ENCODE measurements around the gene EMX1.
A peak's percentile ranks its signal among the peaks of the same experiment; 100 is the strongest.

Gene EMX1

GRCh38 chr2:72917138-72917876 lies at the start of gene EMX1:
Gene EMX1 (plus strand): TSS chr2:72917519. CDS start chr2:72917853, 334 bp downstream.
- in situ Hi-C loops (cut with MboI; ENCODE audit: low pct_unique_long_range_greater_than_20kb, low sequenced_read_pairs, unreplicated experiment), result no loop called here
- no peak for TF ChIP-seq CTCF (IDR thresholded peaks at IDR 0.05; ENCODE audit: extremely low read depth, insufficient read depth, missing control alignments)
- peak; percentile 94 for DNase-seq (ENCODE audit: low spot score)

GRCh38 chr2:72871060-72871459 lies 46.3 kb upstream of the EMX1 start:
- TF ChIP-seq CTCF (IDR thresholded peaks at IDR 0.05; ENCODE audit: extremely low read depth, insufficient read depth, missing control alignments), result no peak
- no peak for DNase-seq (ENCODE audit: low spot score)
- in situ Hi-C loops (cut with MboI; ENCODE audit: low pct_unique_long_range_greater_than_20kb, low sequenced_read_pairs, unreplicated experiment), result no loop called here

GRCh38 chr2:72871880-72872279 lies 45.4 kb upstream of the EMX1 start:
- in situ Hi-C loops (cut with MboI; ENCODE audit: low pct_unique_long_range_greater_than_20kb, low sequenced_read_pairs, unreplicated experiment), result no loop called here
- no peak for DNase-seq (ENCODE audit: low spot score)
- no peak for TF ChIP-seq CTCF (IDR thresholded peaks at IDR 0.05; ENCODE audit: extremely low read depth, insufficient read depth, missing control alignments)

- in situ Hi-C loops (cut with MboI; ENCODE audit: low pct_unique_long_range_greater_than_20kb, low sequenced_read_pairs, unreplicated experiment), result no loop called here
- DNase-seq (ENCODE audit: low spot score), result peak; percentile 49
- no peak for TF ChIP-seq CTCF (IDR thresholded peaks at IDR 0.05; ENCODE audit: extremely low read depth, insufficient read depth, missing control alignments)
Measured at GRCh38 chr2:72883356-72883962, 33.9 kb upstream of the EMX1 start.

GRCh38 chr2:72886505-72887031 lies 30.8 kb upstream of the EMX1 start:
- TF ChIP-seq CTCF (IDR thresholded peaks at IDR 0.05; ENCODE audit: extremely low read depth, insufficient read depth, missing control alignments), result no peak
- in situ Hi-C loops (cut with MboI; ENCODE audit: low pct_unique_long_range_greater_than_20kb, low sequenced_read_pairs, unreplicated experiment), result no loop called here
- DNase-seq (ENCODE audit: low spot score), result no peak

- peak; percentile 82 for DNase-seq (ENCODE audit: low spot score)
- in situ Hi-C loops (cut with MboI; ENCODE audit: low pct_unique_long_range_greater_than_20kb, low sequenced_read_pairs, unreplicated experiment), result no loop called here
Measured at GRCh38 chr2:72887032-72887739, 30.1 kb upstream of the EMX1 start, which contains the start of gene SPR. Gene SPR (plus strand): TSS chr2:72887408. CDS start chr2:72887433, 25 bp downstream.

More at GRCh38 chr2:72887032-72887739, 30.1 kb upstream of the EMX1 start, which contains the start of gene SPR:
- peak; percentile 10 for TF ChIP-seq CTCF (IDR thresholded peaks at IDR 0.05; ENCODE audit: extremely low read depth, insufficient read depth, missing control alignments)

Measured in GM13977 (cell line).